HG02885 (cell line): ENCODE measurements around the gene CFAP92.

ENCODE experiments used
- ATAC-seq: cut with Tn5 transposase; IDR thresholded peaks from one replicate; pipeline ENCODE4 v1.9.1; 2021; ENCODE audit warnings: mild to moderate bottlenecking; ENCODE audit not compliant: unreplicated experiment, poor library complexity

CFAP92 gene

DNA sequence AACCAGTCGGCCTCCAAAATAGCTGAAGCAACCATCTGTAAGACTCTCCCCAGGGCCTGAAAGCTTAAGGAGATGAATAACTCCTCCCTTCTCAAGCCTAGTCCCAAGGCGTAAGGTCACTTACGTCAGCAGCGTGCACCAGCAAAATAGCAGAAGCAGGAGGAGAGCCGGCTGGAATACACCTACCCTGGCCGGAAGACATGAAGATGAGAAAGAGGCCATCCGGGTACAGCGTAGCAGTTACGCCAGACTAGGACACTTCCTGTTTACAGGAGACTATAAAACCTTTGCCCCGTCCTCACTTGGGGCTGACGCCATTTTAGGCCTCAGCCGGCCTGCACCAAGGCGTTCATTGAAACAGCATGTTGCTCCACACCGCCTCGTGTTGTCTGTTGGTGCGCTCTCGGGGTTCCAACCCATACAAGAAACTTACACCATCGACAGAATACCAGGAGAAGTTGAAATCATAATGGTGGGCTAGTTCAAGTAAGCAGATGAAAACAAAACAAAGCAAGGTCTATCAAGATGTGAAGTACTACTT lies 2.5 kb downstream of the CFAP92 start:
- ATAC-seq, result no peak

DNA sequence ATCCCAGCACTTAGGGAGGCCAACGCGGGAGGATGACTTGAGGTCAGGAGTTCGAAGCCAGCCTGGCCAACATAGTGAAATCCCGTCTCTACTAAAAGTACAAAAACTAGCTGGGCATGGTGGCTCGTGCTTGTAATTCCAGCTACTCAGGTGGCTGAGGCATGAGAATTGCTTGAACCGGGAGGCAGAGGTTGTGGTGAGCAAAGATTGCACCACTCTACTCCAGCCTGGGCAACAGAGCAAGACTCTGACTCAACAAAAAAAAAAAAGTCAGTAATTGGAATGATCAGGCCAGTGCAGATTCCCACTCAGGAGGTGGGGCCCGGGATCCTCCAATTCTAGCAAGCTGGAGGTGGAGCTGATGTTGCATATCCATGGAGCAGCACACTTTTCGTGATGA lies 5.6 kb downstream of the CFAP92 start:
- ATAC-seq, result no peak

DNA sequence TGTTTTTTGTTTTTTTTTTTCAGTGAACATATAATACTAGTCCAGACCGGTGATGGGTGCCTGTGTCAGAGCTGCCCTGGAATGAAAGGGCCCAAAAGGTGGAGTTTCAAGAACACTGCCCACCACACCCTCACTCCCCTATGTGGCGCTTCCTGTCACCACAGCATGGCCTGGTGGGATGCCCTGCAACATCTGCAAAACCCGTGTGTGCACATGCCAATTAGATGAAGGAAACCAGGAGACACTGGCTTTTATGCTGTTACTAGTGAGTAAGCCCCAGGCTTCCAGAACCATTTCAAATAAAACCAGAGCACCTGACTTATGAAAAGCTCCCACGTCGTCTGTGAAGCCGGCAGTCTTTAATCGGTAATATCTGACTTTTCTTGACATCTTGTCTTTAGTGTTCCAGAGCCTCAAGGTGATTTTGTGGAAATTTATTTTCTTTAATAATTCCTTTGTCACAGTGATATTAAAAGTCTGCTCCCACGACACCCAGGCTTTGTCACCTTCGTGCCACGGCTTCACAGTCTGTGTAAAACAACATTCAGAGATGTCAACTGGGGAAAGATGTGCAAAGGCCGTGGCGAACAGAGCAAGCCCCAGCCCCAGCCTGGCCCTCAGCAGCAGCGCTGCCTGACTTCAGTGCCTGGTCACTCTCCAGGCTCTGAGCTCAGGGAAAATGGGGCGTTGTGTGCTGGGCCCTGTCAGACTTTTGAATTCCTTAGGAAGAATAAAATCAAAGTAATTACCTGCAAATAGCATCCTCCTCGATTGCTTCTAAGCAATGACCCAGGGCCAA lies 6.4 kb downstream of the CFAP92 start:
- no peak for ATAC-seq

DNA sequence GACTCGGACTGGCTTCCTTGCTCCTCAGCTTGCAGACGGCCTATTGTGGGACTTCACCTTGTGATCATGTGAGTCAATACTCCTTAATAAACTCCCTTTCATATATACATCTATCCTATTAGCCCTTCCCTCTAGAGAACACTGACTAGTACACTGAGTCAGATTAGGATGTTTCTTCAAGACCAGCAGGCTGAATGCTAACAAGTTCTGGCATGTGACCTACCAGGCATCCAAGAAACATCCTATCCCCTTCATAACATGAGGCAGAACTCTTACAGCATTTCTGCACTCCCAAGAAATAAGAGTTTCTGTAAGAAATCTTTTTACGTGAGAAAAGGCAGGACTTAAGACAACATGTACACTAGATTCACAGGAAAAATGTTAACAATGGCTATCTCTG lies 9.3 kb downstream of the CFAP92 start:
- ATAC-seq, result no peak

- ATAC-seq, result no peak
Measured at GRCh38 chr3:128983293-128984069, 10.4 kb downstream of the CFAP92 start.

GRCh38 chr3:128975276-128975675 lies 18.6 kb downstream of the CFAP92 start:
- no peak for ATAC-seq

DNA sequence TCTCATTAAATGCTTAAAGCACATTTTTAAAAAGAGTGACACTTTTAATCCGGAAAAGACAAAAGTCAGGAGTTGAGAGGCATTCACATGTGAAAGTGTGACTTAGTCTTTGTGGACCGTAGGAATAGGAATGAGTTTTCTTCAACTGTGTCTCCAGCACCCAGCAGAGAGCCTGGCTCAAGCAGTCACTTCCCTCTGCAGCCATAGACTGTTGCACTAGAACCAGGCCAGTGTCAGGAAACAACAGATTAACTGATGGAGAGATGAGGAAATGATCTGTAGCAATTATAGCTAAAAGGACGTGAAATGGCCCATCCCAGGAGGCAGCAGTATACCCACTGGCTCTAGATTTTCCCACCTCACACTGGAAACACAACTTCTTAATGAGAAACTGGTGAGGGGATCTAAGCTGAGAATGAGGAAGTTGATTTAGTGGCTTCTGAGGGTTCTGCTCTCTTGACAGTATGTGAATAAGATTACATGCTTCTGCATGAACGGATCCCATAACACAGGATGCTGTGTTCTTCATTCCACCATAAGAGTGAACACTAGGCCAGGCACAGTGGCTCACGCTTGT lies 19.8 kb downstream of the CFAP92 start:
- ATAC-seq, result no peak

GRCh38 chr3:128971421-128972100 lies 22.3 kb downstream of the CFAP92 start:
- ATAC-seq, result no peak

DNA sequence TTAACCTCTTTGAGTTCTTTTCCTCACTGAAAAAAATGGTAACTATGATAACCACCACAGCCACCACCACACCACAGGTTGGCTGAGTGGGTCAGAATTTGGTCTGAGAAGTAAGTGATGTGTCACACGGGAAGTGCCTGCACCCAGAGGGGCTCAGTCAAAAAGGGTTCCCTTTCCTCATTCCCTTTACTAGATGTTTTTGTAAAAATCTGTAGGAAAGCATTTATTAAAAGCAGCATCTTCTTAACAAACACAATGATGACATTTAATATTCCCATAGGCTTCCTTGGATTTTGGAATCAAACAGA lies 23.2 kb downstream of the CFAP92 start:
- no peak for ATAC-seq

DNA sequence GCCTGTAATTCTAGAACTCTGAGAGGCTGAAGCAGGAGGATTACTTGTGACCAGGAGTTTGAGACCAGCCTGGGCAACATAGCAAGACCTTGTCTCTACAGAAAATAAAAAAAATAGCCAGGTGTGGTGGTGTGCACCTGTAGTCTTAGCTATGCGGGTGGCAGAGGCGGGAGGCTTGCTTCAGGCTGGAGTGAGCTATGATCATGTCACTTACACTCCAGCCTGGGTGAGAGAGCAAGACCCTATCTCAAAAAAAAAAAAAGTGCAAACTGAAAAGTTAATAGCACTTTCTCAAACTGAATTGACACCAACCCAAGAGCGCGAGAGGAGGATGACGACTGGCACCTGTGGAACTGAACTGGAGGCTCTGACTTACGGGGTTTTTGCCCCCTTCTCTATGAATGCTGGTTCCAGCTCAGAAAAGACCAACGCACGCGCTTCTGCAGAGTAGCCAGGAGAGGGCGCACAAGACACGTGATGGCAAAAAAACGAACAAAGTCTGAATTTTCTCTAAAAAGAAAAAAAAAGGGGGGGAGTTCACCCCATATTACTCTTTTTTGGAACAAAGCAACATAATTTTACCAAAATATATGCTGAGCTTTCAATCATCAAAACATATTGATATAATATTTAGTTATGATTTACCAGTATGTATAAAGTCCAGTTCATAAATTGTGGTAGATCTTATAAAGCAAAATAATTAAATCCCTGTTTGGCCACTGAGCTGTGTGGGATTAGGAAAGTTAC lies 23.7 kb downstream of the CFAP92 start:
- ATAC-seq, result no peak

DNA sequence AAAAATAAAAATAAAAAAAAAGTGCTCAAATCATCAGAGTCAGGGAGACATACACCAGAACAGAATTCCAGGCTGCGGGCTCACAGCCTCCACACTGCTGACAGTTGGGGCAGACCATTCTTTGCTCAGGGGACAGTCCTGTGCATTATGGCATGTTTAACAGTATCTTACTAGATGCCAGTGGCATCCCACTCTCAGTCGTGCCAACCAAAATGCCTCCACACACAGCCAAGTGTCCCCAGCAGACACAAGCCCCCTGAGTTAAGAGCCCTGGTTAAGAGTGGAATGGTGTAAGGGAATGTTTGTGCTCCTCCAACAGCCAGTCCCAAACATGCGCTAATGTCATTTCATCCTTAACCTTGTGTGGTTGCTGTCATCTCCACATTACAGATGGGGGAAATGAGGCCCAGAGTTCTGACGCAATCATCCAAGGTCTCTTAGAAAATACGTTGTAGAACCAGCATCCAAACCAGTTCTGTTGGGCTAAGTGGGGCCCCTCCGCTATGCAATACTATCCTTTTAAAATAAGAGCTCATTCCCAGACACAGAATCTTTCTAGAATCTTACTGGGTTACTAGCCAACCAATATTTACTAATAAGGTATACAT lies 26.0 kb downstream of the CFAP92 start:
- ATAC-seq, result no peak

- no peak for ATAC-seq
Measured at GRCh38 chr3:128965818-128966217, 28.1 kb downstream of the CFAP92 start.

DNA sequence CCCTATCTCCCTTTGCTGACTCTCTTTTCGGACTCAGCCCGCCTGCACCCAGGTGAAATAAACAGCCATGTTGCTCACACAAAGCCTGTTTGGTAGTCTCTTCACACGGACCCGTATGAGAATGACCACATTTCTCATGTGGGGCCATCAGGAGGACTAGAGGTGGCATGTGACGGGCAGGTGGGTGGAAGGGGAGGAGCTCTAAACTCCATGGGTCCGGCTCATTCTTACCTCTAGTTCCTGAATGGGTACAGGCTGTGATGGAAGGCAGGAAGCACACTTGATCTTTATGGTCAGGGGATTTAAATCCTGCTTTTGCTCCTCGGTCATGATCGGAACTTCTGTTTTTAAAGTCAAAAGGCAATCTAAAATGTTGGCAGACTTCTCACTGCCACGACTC lies 28.6 kb downstream of the CFAP92 start:
- no peak for ATAC-seq

GRCh38 chr3:128956440-128956839 lies 37.4 kb downstream of the CFAP92 start:
- ATAC-seq, result no peak

DNA sequence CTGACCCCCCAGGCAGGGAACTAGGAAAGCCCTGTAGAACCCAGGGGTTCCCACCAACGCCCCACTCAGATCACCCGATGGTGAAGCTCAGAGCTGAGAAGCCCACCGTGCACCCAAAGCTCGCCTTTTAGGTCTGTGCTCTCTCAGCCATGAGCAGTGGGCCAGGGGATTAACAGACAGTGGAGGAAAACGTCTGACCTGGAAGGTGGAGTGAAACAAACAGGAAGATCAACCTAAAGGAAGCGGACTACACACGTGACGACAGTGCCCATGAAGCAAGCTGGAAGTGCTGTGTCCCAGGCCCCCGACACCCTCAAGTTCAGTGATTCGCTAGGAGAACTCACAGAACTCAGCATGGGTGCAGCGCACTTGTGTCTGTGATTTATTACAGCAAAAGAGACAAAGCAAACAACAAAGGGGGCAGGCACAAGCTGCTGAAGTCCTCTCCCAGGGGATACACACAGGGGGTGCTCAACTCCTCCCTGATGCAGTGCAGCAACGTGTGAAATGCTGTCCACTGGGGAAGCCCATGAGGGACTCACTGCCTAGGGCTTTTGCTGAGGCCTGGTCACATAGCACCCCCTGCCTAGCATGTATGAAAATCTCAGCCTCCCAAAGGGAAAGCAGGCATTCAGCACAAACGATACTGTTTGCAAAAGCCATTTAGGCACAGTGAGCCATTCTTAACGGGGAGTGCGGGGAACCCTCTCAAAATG lies 43.5 kb downstream of the CFAP92 start:
- no peak for ATAC-seq

DNA sequence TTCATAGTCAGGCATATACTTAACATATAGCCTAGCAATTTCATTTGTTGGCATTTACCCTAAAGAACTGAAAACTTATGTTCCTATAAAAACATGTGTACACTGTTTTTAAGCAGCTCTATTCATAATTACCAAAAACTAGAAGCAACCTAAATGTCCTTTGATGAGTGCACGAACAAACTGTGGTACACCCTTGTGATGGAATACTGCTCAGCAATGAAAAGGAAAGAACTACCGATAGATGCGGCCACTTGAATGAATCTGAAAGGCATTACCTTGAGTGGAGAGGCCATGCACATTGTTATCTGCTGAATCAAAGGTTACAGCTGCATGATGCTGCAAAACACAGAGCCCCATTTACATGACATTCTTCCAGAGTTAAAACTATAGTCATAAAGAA lies 44.7 kb downstream of the CFAP92 start:
- no peak for ATAC-seq

- ATAC-seq, result no peak
Measured at GRCh38 chr3:128946411-128946810, 47.5 kb downstream of the CFAP92 start.

DNA sequence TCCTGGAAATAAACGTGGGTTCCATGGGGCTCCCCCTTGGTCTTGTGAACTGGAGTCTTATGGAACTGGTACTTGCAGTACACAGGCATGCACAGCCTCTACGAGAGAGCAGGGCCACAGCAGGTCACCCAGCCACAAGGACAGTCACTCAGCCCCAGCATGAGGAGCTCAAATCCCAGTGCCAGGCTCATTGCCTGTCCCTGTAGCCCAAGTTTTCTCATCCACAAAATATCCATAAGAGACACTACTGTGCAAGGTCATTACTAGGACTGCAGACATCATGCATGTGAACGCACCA lies 48.0 kb downstream of the CFAP92 start:
- no peak for ATAC-seq
